Lung (tissue), 12 donors: ENCODE data around the gene STAT6. TPM values are rescaled to one million over a fixed set of nuclear protein-coding genes. Genes with fewer than 3 reads are reported as not detected.
A peak's percentile ranks its signal among the peaks of the same experiment; 100 is the strongest.

Source experiments
- ATAC-seq: fragments of 200-7000 bp; cut with Tn5 transposase; one replicate; pipeline ENCODE4 v1.9.1; 2020; ENCODE audit warnings: moderate number of reproducible peaks; ENCODE audit not compliant: insufficient read depth, low FRiP score
- DNase-seq, 3 donors: peaks; one replicate each; pipeline ENCODE4 v3.0.0-alpha.2; 2013 to 2017
- H3K27ac ChIP-seq, 2 donors: one replicate each; pipeline ENCODE4 v1.5.1; 2013; ENCODE audit warnings: mild to moderate bottlenecking in 2 of 2, moderate library complexity in 2 of 2, control low read depth in 1 of 2, inconsistent platforms in 1 of 2, low read depth in 1 of 2, low read length in 1 of 2
- H3K27me3 ChIP-seq, 3 donors: one replicate each; pipeline ENCODE4 v1.5.1; 2013; ENCODE audit warnings: low read length in 2 of 3; ENCODE audit not compliant: control insufficient read depth in 3 of 3, insufficient read depth in 3 of 3
- H3K36me3 ChIP-seq, 4 donors: one replicate each; pipeline ENCODE4 v1.5.1; 2013; ENCODE audit warnings: low read length in 4 of 4, mild to moderate bottlenecking in 1 of 4, moderate library complexity in 1 of 4; ENCODE audit not compliant: control insufficient read depth in 4 of 4, insufficient read depth in 4 of 4
- H3K4me1 ChIP-seq, 5 donors: one replicate each; pipeline ENCODE4 v1.5.1; 2013; ENCODE audit warnings: low read length in 5 of 5, mild to moderate bottlenecking in 2 of 5, moderate library complexity in 1 of 5; ENCODE audit not compliant: control insufficient read depth in 5 of 5, insufficient read depth in 5 of 5
- H3K4me3 ChIP-seq: one replicate; pipeline ENCODE4 v1.5.1; 2013; ENCODE audit warnings: mild to moderate bottlenecking, control low read depth, moderate library complexity
- H3K9ac ChIP-seq, 2 donors: one replicate each; pipeline ENCODE4 v1.5.1; 2013; ENCODE audit warnings: low read length in 2 of 2, control low read depth in 1 of 2; ENCODE audit not compliant: insufficient read depth in 1 of 2
- H3K9me3 ChIP-seq, 4 donors: one replicate each; pipeline ENCODE4 v1.5.1; 2013; ENCODE audit warnings: low read length in 3 of 4, mild to moderate bottlenecking in 1 of 4, moderate library complexity in 1 of 4; ENCODE audit not compliant: control insufficient read depth in 4 of 4, insufficient read depth in 3 of 4
- WGBS, 2 donors: extraction: QIAGEN DNeasy Blood & Tissue Kit; methylation state at CpG; one replicate each; pipeline ENCODE4 v1.1.7; 2013; 5-methylcytosine and 5-hydroxymethylcytosine counted together
- polyA plus RNA-seq, 2 donors: library from polyadenylated mRNA; stranded (reverse); fragments of 200-250 nt; gene quantifications; one replicate each; pipeline ENCODE4 v1.2.1, GENCODE V29; 2013
- total RNA-seq, 2 donors: library from RNA; depleted of rRNA in 1 of 2; stranded (reverse); fragments of >200 nt in 1 of 2; gene quantifications; one replicate each; pipeline ENCODE4 v1.2.1, GENCODE V29; 2014 to 2021
- TF ChIP-seq, protein P1 (sequence below): IDR thresholded peaks from 2 replicates; pipeline ENCODE4 v1.5.1; 2012; ENCODE audit warnings: mild to moderate bottlenecking; ENCODE audit errors: control extremely low read depth, extremely low read depth
- donor health status: control.
- donor health status: control.
- donor health status: Bipolar disorder and iron deficiency.
- donor health status: healthy.
- donor health status: DM: yes; HTN: yes; CAD: no.

The STAT6 gene
- total and polyA plus RNA-seq, 4 donors: 118 to 216 (median 174) TPM

DNA sequence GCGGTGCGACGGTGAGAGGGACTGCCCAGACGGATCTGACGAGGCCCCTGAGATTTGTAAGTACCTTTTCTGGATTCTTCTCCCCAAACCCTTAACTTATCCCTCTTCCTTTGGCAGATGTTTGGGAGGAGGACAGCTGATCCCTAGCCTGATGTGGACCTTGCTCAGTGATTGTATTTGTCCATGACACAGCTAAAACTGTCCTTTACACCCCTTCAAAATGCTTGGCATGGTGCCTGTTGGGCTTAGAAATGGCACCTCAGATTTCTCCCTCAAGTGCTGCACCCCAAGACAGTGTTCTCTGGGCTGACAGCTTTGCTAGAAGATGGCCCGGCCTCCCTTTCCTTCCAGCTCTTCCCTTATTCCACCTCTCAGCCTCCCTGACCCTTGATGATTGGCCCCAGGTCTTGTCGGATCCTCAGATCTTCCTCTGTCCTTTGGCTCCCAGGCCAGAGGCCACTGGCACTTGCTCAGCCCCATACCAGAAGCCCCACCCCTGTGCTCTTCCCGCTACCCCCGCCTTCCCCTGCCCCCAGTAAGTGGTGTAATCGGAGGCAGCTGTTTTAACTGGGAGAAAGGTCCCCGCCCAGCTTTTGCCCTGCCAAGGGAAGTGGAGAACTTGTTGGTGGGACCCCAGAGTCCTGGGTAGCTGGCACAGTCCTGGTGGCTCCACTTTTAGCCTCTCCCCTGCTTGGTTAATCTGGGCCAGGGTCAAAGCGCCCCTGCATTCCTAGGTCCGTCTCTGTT is 27.5 kb upstream of the STAT6 start:
- no peak overlapping the region for H3K4me3 ChIP-seq
- ATAC-seq (peak; percentile 39), DNase-seq (no peak)
- H3K27ac ChIP-seq: peak overlapping the region in 1 of 2 donors; percentile 28
- peaks cover 3 to 48% (median 25%) of the 10 kb centered on the region in 5 donors for H3K4me1 ChIP-seq
- 72% methylated on average over 13 of the region's 13 CpGs for WGBS, 2 donors
- H3K9me3 ChIP-seq: no peaks in the 10 kb centered on the region
- TF ChIP-seq, protein P1, sequence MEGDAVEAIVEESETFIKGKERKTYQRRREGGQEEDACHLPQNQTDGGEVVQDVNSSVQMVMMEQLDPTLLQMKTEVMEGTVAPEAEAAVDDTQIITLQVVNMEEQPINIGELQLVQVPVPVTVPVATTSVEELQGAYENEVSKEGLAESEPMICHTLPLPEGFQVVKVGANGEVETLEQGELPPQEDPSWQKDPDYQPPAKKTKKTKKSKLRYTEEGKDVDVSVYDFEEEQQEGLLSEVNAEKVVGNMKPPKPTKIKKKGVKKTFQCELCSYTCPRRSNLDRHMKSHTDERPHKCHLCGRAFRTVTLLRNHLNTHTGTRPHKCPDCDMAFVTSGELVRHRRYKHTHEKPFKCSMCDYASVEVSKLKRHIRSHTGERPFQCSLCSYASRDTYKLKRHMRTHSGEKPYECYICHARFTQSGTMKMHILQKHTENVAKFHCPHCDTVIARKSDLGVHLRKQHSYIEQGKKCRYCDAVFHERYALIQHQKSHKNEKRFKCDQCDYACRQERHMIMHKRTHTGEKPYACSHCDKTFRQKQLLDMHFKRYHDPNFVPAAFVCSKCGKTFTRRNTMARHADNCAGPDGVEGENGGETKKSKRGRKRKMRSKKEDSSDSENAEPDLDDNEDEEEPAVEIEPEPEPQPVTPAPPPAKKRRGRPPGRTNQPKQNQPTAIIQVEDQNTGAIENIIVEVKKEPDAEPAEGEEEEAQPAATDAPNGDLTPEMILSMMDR: no peak
- H3K36me3 ChIP-seq: peaks cover 0 to 44% (median 33%) of the 10 kb centered on the region in 4 donors
- H3K27me3 ChIP-seq: no peaks in the 10 kb centered on the region
- H3K9ac ChIP-seq: no peak overlapping the region

DNA sequence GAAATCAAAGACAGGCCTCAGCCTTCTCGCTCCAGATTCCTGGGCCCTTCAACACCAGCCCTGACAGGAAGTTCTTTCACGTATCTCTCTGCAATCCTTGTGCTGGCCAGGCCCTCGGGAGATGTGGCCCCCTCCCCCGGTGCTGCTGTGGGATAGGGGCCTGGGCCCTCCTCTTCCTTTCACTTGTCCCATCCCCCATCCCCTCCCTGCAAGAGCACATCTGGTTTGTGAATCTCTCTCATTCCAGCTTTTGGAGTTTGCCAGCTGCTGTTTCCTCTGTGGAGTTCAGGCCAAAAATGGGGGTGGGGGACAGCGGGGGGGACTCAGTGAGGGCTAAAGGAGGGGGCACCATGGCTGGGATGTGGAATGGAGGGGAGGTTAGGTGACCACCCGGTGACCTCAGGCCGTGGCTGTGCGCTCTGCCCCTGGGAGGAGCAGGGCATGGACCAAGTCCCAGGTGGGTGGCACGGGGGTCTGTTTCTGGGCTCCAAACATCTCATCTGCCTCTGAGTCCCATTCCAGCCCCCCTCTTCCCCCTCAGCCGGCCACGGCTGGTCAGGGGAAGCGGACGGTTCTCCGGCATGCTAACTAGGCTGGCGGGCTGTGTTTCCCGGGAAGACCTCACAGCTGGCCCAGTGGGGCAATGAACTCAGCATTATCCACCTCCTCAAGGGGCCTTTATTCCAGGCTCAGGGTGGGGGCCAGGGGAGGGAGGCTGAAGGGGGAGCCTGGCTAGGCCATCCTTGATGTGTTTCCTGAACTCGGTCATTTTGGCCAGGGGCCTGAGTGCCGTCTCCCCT is 24.6 kb upstream of the STAT6 start:
- 68 to 69% methylated on average over 17 to 18 of the region's 18 CpGs for WGBS, 2 donors
- H3K9ac ChIP-seq: peak overlapping the region in 1 of 2 donors; percentile 72
- ATAC-seq (no peak), DNase-seq (peak; percentile 93 to 97 (median 96))
- H3K4me1 ChIP-seq: peaks cover 9 to 77% (median 52%) of the 10 kb centered on the region in 5 donors
- H3K27me3 ChIP-seq: no peaks in the 10 kb centered on the region
- H3K9me3 ChIP-seq: no peaks in the 10 kb centered on the region
- TF ChIP-seq, protein P1: no peak
- peaks cover 0 to 25% (median 17%) of the 10 kb centered on the region in 4 donors for H3K36me3 ChIP-seq
- no peak overlapping the region for H3K4me3 ChIP-seq
- peak overlapping the region; percentile 15 to 21 for H3K27ac ChIP-seq

DNA sequence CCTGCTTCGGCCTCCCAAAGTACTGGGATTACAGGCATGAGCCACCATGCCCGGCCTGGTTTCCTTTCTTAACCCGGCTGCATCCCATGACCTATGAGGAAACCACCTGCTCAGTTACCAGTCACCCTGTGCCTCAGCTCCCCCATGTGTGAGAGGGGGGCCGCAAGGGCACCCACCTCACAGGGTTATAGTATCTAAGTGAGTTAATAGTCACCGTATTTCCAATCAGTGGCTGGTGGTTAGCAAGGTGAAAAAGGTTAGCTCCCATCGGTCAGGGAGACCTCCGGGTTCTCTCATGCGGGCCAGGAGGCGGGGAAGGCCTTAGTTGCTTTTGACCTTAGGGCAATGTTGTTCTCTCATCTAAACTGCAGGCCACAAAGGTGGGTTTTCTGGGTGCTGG is 23.8 kb upstream of the STAT6 start:
- H3K4me1 ChIP-seq: peaks cover 9 to 85% (median 47%) of the 10 kb centered on the region in 5 donors
- H3K36me3 ChIP-seq: peaks cover 0 to 19% (median 14%) of the 10 kb centered on the region in 4 donors
- no peak for DNase-seq
- H3K9ac ChIP-seq: peak overlapping the region in 1 of 2 donors; percentile 72
- WGBS, 2 donors: 84 to 86% methylated on average over 9 of the region's 9 CpGs
- no peaks in the 10 kb centered on the region for H3K27me3 ChIP-seq
- no peaks in the 10 kb centered on the region for H3K9me3 ChIP-seq
- no peak for ATAC-seq
- no peak overlapping the region for H3K4me3 ChIP-seq
- peak overlapping the region in 1 of 2 donors; percentile 15 for H3K27ac ChIP-seq
- TF ChIP-seq, protein P1: no peak
